ENCODE results near the gene P4HA2.

Gene P4HA2

DNA sequence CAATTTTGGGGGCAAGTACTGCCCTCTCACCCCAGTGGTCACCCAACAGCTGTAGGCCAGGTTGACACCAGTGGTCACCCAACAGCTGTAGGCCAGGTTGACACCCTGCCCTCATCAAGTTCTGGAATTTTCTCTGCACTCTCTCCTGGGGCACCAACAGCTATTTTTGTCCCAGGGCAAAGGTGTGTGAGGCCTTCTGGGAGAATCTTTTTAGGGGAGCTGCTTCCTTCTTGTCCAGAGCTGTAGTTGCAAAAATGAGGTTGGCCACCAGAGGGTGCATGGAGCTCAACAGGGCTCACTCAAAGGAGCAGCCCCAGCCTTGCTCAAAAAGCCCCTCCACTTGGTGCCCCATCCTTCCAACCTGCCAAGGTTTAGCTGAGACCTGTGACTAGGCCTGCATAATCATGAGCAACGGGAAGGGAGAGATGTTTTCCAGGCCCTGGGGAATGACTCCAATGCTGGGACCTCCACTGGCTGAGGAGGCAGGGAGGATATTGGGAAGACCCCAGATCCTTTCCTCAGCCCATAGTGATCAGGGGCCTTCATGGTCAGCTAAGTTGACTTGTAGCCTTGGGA, 10.6 kb upstream of the P4HA2 start:
- TF ChIP-seq, protein P1, sequence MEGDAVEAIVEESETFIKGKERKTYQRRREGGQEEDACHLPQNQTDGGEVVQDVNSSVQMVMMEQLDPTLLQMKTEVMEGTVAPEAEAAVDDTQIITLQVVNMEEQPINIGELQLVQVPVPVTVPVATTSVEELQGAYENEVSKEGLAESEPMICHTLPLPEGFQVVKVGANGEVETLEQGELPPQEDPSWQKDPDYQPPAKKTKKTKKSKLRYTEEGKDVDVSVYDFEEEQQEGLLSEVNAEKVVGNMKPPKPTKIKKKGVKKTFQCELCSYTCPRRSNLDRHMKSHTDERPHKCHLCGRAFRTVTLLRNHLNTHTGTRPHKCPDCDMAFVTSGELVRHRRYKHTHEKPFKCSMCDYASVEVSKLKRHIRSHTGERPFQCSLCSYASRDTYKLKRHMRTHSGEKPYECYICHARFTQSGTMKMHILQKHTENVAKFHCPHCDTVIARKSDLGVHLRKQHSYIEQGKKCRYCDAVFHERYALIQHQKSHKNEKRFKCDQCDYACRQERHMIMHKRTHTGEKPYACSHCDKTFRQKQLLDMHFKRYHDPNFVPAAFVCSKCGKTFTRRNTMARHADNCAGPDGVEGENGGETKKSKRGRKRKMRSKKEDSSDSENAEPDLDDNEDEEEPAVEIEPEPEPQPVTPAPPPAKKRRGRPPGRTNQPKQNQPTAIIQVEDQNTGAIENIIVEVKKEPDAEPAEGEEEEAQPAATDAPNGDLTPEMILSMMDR (IDR thresholded peaks at IDR 0.05; ENCODE audit: extremely low read depth, missing control alignments) = peak; percentile 77
- DNase-seq (ENCODE audit: low spot score) = peak; percentile 74

DNA sequence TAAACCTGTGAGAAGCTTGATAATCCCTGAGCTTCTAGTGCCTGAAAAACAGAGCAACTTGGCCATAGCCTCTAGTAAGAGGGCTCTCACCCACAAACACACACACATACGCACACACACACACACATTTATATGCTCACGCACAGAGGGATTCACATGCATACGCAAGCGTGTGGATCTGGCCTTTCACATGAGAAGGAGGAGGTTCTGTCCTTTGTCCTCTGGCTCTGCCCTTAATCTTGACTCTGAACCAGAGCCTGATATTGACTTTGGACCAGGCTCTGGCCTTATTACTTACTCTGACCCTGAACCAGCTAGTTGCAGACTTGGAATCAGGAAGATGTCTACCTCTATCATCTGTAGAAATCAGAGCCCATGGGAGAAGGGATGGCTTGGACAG, 10.0 kb upstream of the P4HA2 start:
- TF ChIP-seq, protein P1 (IDR thresholded peaks at IDR 0.05; ENCODE audit: extremely low read depth, missing control alignments) = no peak
- no peak for DNase-seq (ENCODE audit: low spot score)

DNA sequence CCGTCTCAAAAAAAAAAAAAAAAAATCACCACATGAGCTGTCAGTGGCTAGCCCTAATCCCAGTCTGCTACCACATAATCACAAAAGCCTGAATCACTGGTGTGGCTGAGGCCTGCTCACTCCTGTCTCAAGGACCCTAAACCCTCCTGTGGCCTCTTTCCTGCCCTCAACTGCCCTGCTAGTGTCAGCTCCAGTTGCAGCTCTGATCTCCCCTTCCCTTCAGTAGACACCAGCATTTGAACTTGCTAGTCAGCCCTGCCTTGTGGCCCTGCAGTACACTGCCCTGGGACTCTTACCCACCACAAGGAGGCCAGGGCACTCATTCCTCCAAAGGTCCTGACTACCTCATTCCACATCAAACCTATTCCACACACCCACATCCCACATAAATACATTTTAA, 9.5 kb upstream of the P4HA2 start:
- TF ChIP-seq, protein P1 (IDR thresholded peaks at IDR 0.05; ENCODE audit: extremely low read depth, missing control alignments) = no peak
- DNase-seq (ENCODE audit: low spot score) = no peak

DNA sequence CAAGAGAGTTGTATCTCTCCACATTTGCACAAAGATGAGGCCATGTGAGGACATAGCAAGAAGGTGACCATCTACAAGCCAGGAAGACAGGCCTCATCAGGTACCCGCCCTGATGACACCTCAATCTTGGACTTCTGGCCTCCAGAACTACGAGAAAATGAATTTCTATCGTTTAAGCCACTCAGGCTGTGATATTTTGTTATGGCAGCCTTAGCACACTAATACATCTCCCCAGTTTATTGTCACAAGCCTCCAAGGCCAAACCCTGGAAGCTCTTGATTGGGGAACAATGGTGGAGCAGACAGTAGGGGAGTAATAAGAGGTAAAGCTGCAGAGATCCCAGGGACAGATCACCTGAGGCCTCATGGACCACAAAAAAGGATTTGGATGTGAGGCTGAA, 7.7 kb upstream of the P4HA2 start:
- TF ChIP-seq, protein P1 (IDR thresholded peaks at IDR 0.05; ENCODE audit: extremely low read depth, missing control alignments) = no peak

DNA sequence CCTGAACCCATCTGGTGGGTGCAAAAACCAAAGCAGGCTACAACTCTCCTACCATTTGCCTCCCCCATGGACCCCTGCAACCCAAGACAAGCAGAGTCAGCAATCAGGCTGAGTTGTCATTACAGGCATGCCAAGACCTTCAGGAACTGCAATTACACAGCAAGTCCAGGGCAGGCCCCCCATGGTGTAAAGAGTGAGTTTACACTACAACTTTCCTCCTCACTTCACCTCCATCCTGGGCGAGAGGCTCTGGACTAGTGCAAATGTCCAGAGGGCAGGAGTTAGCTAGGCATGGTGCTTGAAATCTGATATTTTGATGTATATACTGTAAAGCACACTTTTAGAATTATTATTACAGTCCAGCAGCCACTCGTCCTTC, 7.0 kb upstream of the P4HA2 start:
- TF ChIP-seq, protein P1 (IDR thresholded peaks at IDR 0.05; ENCODE audit: extremely low read depth, missing control alignments) = no peak
- DNase-seq (ENCODE audit: low spot score) = no peak

More for the DNA sequence above, 7.7 kb upstream of the P4HA2 start:
- no peak for DNase-seq (ENCODE audit: low spot score)

DNA sequence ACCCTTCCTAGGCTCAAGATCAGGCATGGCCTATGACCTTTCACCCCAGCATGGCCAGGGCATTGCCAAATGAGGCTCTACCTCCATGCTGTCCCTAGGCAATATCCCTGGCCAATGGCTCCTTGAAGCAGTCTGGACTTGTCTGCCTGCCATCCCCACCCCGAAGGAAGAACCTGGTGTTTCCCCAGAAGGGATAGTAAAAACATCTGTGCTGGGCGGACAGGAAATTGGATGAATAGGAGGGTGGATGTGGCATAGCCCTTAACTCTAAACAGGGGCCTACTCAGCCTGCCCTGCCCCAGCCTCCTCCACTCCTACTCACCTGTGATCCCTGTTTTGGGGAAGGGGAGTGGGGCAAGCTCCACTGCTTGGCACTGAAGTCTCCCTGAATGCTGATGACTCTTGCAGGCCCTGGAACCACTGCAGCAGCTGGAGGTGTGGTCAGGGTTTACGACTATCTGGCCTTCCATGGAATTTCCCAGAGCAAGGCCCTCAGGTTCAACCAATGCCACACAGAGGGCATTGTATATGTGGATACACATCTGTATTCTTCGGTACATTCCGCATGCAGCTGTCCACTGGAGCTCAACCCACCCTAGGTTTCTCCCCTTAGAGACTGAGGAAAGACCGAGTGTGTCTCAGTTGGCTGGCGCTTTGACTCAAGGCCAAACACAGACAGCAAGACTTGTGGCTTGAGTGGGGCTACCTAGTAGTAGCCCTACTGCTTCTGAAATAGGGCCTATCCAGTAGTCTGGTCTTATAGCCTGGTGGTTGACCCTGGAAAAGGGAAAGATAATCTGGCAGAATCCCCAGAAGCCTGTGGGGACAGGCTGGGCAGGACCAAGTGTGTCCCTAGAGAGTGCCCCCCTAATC, 6.4 kb upstream of the P4HA2 start:
- TF ChIP-seq, protein P1 (IDR thresholded peaks at IDR 0.05; ENCODE audit: extremely low read depth, missing control alignments) = no peak
- DNase-seq (ENCODE audit: low spot score) = no peak

DNA sequence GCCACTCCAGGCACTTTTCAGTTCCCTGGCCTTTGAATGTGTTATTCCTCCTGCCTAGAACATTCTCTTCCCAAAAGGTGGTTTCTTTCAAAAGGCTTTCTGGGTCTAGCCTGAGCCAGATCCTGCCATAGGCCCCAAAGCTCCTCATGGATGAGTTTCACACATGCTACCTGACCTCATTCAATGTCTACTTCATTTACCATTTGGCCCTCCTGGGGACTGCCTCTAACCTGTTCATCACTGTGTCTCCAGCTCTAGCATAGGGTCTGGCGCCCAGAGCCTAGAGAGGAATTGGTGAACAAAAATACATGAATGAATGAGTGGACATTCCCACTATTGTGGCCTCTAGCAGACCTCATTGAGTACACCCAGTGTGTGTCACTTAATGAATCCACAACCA, 5.4 kb upstream of the P4HA2 start:
- DNase-seq (ENCODE audit: low spot score) = no peak
- TF ChIP-seq, protein P1 (IDR thresholded peaks at IDR 0.05; ENCODE audit: extremely low read depth, missing control alignments) = no peak
